Measurements from ENCODE around the gene SRM. TPM values are rescaled to one million over a fixed set of nuclear protein-coding genes. Genes with fewer than 3 reads are reported as not detected.
"Not testable (repeated sequence)": the region's sequence is repeated elsewhere in the genome, so short reads cannot be mapped to it uniquely, and the experiment has no call there.

SRM gene
- total and polyA plus RNA-seq, 10 donors: 42.0 to 114 (median 63.1) TPM

DNA sequence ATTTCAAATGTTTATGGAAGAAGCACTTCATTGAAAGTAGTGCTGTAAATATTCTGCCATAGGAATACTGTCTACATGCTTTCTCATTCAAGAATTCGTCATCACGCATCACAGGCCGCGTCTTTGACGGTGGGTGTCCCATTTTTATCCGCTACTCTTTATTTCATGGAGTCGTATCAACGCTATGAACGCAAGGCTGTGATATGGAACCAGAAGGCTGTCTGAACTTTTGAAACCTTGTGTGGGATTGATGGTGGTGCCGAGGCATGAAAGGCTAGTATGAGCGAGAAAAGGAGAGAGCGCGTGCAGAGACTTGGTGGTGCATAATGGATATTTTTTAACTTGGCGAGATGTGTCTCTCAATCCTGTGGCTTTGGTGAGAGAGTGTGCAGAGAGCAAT is 36.6 kb downstream of the SRM start:
- no peaks in the 10 kb centered on the region for H3K27me3 ChIP-seq (replicated peaks in 1 of 7)
- intact Hi-C loops (cut with DNase I; ENCODE audit: low total_unique reads): no loop called here
- H3K4me3 ChIP-seq: no peak overlapping the region
- peaks cover 0 to 28% (median 2%) of the 10 kb centered on the region in 6 donors for H3K4me1 ChIP-seq
- H3K9me3 ChIP-seq: no peaks in the 10 kb centered on the region
- DNase-seq: no peak
- H3K36me3 ChIP-seq: peaks cover 3 to 100% (median 89%) of the 10 kb centered on the region in 6 donors
- 94 to 98% (median 95%) methylated on average over 14 of the region's 14 CpGs for WGBS, 5 donors
- TF ChIP-seq POLR2A (IDR thresholded peaks at IDR 0.05) (no peak), POLR2AphosphoS5 (IDR thresholded peaks at IDR 0.05) (no peak)
- TF ChIP-seq, protein P1, sequence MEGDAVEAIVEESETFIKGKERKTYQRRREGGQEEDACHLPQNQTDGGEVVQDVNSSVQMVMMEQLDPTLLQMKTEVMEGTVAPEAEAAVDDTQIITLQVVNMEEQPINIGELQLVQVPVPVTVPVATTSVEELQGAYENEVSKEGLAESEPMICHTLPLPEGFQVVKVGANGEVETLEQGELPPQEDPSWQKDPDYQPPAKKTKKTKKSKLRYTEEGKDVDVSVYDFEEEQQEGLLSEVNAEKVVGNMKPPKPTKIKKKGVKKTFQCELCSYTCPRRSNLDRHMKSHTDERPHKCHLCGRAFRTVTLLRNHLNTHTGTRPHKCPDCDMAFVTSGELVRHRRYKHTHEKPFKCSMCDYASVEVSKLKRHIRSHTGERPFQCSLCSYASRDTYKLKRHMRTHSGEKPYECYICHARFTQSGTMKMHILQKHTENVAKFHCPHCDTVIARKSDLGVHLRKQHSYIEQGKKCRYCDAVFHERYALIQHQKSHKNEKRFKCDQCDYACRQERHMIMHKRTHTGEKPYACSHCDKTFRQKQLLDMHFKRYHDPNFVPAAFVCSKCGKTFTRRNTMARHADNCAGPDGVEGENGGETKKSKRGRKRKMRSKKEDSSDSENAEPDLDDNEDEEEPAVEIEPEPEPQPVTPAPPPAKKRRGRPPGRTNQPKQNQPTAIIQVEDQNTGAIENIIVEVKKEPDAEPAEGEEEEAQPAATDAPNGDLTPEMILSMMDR (IDR thresholded peaks at IDR 0.05 in 8 of 11, conservative IDR thresholded peaks at IDR 0.05 in 3 of 11): no peak
- H3K27ac ChIP-seq: no peak overlapping the region

DNA sequence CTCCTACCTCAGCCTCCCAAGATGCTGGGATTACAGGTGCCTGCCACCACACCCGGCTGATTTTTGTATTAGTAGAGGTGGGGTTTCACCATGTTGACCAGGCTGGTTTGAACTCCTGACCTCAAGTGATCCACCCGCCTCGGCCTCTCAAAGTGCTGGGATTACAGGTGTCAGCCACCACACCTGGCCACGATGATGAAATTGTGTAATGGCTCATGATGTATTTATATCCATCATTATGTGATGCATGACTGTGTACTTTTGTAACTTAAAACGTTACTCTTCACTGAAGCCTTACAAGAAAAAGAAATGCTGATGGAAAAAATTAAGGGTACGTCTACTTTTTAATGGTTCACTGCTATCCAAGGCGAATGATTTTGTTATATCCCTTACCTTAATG is 39.8 kb downstream of the SRM start:
- WGBS, 5 donors: 88 to 94% (median 91%) methylated on average over 7 of the region's 7 CpGs
- no peaks in the 10 kb centered on the region for H3K9me3 ChIP-seq
- no peak for DNase-seq
- H3K36me3 ChIP-seq: peaks cover 3 to 100% (median 97%) of the 10 kb centered on the region in 6 donors
- TF ChIP-seq, protein P1 (IDR thresholded peaks at IDR 0.05 in 8 of 11, conservative IDR thresholded peaks at IDR 0.05 in 3 of 11): no peak
- TF ChIP-seq POLR2AphosphoS5 (IDR thresholded peaks at IDR 0.05) (no peak), POLR2A (IDR thresholded peaks at IDR 0.05) (no peak)
- no peak overlapping the region for H3K27ac ChIP-seq
- no peaks in the 10 kb centered on the region for H3K27me3 ChIP-seq (replicated peaks in 1 of 7)
- H3K4me1 ChIP-seq: peaks cover 15 to 61% (median 26%) of the 10 kb centered on the region in 6 donors
- H3K4me3 ChIP-seq: no peak overlapping the region
- intact Hi-C loops (cut with DNase I; ENCODE audit: low total_unique reads): no loop called here

DNA sequence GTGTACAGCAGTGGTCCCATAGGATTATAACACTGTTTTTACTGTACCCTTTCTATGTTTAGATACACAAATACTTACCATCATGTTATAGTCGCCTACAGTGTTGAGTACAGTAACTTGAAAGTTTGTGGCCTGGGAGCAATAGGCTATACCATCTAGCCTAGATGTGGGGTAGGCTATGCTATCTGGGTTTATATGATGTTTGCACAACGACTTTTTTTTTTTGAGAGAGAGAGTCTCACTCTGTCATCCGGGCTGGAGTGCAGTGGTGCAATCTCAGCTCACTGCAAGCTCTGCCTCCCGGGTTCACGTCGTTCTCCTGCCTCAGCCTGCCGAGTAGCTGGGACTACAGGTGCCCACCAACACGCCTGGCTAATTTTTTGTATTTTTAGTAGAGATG is 40.5 kb downstream of the SRM start:
- DNase-seq; H3K27me3 ChIP-seq (replicated peaks in 1 of 7); intact Hi-C loops (cut with DNase I; ENCODE audit: low total_unique reads); H3K9me3 ChIP-seq; H3K27ac ChIP-seq; H3K4me3 ChIP-seq: not testable (repeated sequence)
- WGBS, 5 donors: 88 to 94% (median 89%) methylated on average over 8 of the region's 8 CpGs
- Histone ChIP-seq H3K4me1 (peaks cover 21 to 63% (median 32%) of the 10 kb centered on the region in 6 donors), H3K36me3 (peaks cover 3 to 100% (median 98%) of the 10 kb centered on the region in 6 donors)

DNA sequence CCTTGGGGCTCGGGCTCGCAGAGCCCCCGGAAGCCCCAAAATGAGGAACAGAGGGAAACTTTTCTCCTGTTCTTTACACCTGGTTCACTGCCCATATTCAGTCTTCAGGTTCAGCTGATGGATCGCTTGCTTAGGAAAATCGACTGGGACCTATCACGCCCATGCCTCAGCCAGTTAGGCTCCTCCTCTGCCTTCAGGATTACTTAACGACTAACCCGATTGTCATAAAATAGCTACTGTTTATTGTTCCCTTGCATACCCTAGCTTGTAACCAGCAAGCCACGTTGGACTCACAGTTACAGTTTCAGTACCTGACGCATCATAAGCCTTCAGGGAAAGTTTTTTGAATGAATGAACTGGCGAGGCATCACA is 46.7 kb downstream of the SRM start:
- TF ChIP-seq POLR2AphosphoS5 (IDR thresholded peaks at IDR 0.05) (no peak), POLR2A (IDR thresholded peaks at IDR 0.05) (no peak)
- TF ChIP-seq, protein P1 (IDR thresholded peaks at IDR 0.05 in 8 of 11, conservative IDR thresholded peaks at IDR 0.05 in 3 of 11): no peak
- WGBS, 5 donors: 1 to 3% (median 2%) methylated on average over 11 of the region's 11 CpGs
- H3K4me3 ChIP-seq: peak overlapping the region; percentile 89 to 100 (median 98)
- no peaks in the 10 kb centered on the region for H3K27me3 ChIP-seq (replicated peaks in 1 of 7)
- peaks cover 0 to 49% (median 45%) of the 10 kb centered on the region in 6 donors for H3K36me3 ChIP-seq
- H3K27ac ChIP-seq: peak overlapping the region; percentile 86 to 97 (median 95)
- intact Hi-C loops (cut with DNase I; ENCODE audit: low total_unique reads): no loop called here
- DNase-seq: no peak
- peaks cover 33 to 66% (median 51%) of the 10 kb centered on the region in 6 donors for H3K4me1 ChIP-seq
- no peaks in the 10 kb centered on the region for H3K9me3 ChIP-seq
